Measurements from ENCODE around the gene WDFY2. TPM values are rescaled to one million over a fixed set of nuclear protein-coding genes. Genes with fewer than 3 reads are reported as not detected.

Gene WDFY2
- total RNA-seq, 1 donor from 2014 or later = 16.2 TPM

GRCh38 chr13:51679616-51680015, 95.4 kb downstream of the WDFY2 start:
- Histone ChIP-seq H3K4me3 (ENCODE audit: insufficient read depth, low read depth, low read length) (no peak overlapping the region), H3K9me3 (ENCODE audit: insufficient read depth, low read depth, low read length) (no peaks in the 10 kb centered on the region), H4K20me1 (ENCODE audit: insufficient read depth, low read length) (peaks cover 13% of the 10 kb centered on the region), H2AFZ (ENCODE audit: low read depth, low read length) (no peak overlapping the region), H3K4me1 (ENCODE audit: insufficient read depth, low read length) (peaks cover 22% of the 10 kb centered on the region), H3K36me3 (ENCODE audit: insufficient read depth, low read length) (no peaks in the 10 kb centered on the region), H3K9ac (ENCODE audit: low read length) (no peak overlapping the region), H3K4me2 (ENCODE audit: low read length) (no peak overlapping the region), H3K79me2 (ENCODE audit: insufficient read depth, low read length) (peaks cover 30% of the 10 kb centered on the region), H3K27me3 (ENCODE audit: insufficient read depth, low read length) (no peaks in the 10 kb centered on the region), H3K27ac (ENCODE audit: low read depth, low read length) (no peak overlapping the region)
- TF ChIP-seq CTCF (IDR thresholded peaks at IDR 0.05; ENCODE audit: insufficient read depth, low read depth, low read length) = no peak
- TF ChIP-seq EZH2 (IDR thresholded peaks at IDR 0.05; ENCODE audit: insufficient read depth, low read length) = no peak
- Mint-ChIP-seq H3K9me3 (ENCODE audit: unreplicated experiment) (no peaks in the 10 kb centered on the region), H3K27me3 (ENCODE audit: low read depth, unreplicated experiment) (no peaks in the 10 kb centered on the region), H3K4me3 (ENCODE audit: unreplicated experiment) (no peak overlapping the region), H3K4me1 (ENCODE audit: low read depth, unreplicated experiment) (peaks cover 36% of the 10 kb centered on the region), H3K36me3 (ENCODE audit: low read depth, unreplicated experiment) (peaks cover 11% of the 10 kb centered on the region), H3K27ac (ENCODE audit: unreplicated experiment) (peak overlapping the region; percentile 48)
- FAIRE-seq (no peak), DNase-seq (ENCODE audit: low read depth) (peak; percentile 27)

- Histone ChIP-seq H3K27me3 (ENCODE audit: insufficient read depth, low read length) (no peaks in the 10 kb centered on the region), H3K4me3 (ENCODE audit: insufficient read depth, low read depth, low read length) (no peak overlapping the region), H3K36me3 (ENCODE audit: insufficient read depth, low read length) (no peaks in the 10 kb centered on the region), H3K27ac (ENCODE audit: low read depth, low read length) (peak overlapping the region; percentile 29), H3K79me2 (ENCODE audit: insufficient read depth, low read length) (peaks cover 35% of the 10 kb centered on the region), H3K4me2 (ENCODE audit: low read length) (peak overlapping the region; percentile 59), H2AFZ (ENCODE audit: low read depth, low read length) (no peak overlapping the region), H3K4me1 (ENCODE audit: insufficient read depth, low read length) (peaks cover 22% of the 10 kb centered on the region), H4K20me1 (ENCODE audit: insufficient read depth, low read length) (peaks cover 13% of the 10 kb centered on the region), H3K9me3 (ENCODE audit: insufficient read depth, low read depth, low read length) (no peaks in the 10 kb centered on the region), H3K9ac (ENCODE audit: low read length) (peak overlapping the region; percentile 15)
- Mint-ChIP-seq H3K9me3 (ENCODE audit: unreplicated experiment) (no peaks in the 10 kb centered on the region), H3K4me3 (ENCODE audit: unreplicated experiment) (no peak overlapping the region), H3K27me3 (ENCODE audit: low read depth, unreplicated experiment) (no peaks in the 10 kb centered on the region), H3K4me1 (ENCODE audit: low read depth, unreplicated experiment) (peaks cover 35% of the 10 kb centered on the region), H3K36me3 (ENCODE audit: low read depth, unreplicated experiment) (peaks cover 4% of the 10 kb centered on the region), H3K27ac (ENCODE audit: unreplicated experiment) (no peak overlapping the region)
- DNase-seq (ENCODE audit: low read depth) (peak; percentile 86), FAIRE-seq (peak; percentile 58)
- TF ChIP-seq CTCF (IDR thresholded peaks at IDR 0.05; ENCODE audit: insufficient read depth, low read depth, low read length) = no peak
- no peak for TF ChIP-seq EZH2 (IDR thresholded peaks at IDR 0.05; ENCODE audit: insufficient read depth, low read length)
Measured at GRCh38 chr13:51681037-51681678, 96.9 kb downstream of the WDFY2 start.

GRCh38 chr13:51682686-51683085, 98.4 kb downstream of the WDFY2 start:
- no peak for TF ChIP-seq EZH2 (IDR thresholded peaks at IDR 0.05; ENCODE audit: insufficient read depth, low read length)
- no peak for TF ChIP-seq CTCF (IDR thresholded peaks at IDR 0.05; ENCODE audit: insufficient read depth, low read depth, low read length)
- no peak overlapping the region for H2AFZ ChIP-seq (ENCODE audit: low read depth, low read length)
- no peak overlapping the region for H3K27ac ChIP-seq (ENCODE audit: low read depth, low read length)
- peaks cover 22% of the 10 kb centered on the region for H3K4me1 ChIP-seq (ENCODE audit: insufficient read depth, low read length)
- no peak overlapping the region for H3K4me2 ChIP-seq (ENCODE audit: low read length)
- peaks cover 38% of the 10 kb centered on the region for H3K79me2 ChIP-seq (ENCODE audit: insufficient read depth, low read length)
- H4K20me1 ChIP-seq (ENCODE audit: insufficient read depth, low read length) = peaks cover 13% of the 10 kb centered on the region
- no peak for DNase-seq (ENCODE audit: low read depth)
- no peak for FAIRE-seq
- H3K36me3 ChIP-seq (ENCODE audit: insufficient read depth, low read length) = no peaks in the 10 kb centered on the region
- H3K4me3 ChIP-seq (ENCODE audit: insufficient read depth, low read depth, low read length) = no peak overlapping the region
- no peak overlapping the region for H3K9ac ChIP-seq (ENCODE audit: low read length)
- H3K27me3 ChIP-seq (ENCODE audit: insufficient read depth, low read length) = no peaks in the 10 kb centered on the region
- H3K9me3 Mint-ChIP-seq (ENCODE audit: unreplicated experiment) = no peaks in the 10 kb centered on the region
- no peak overlapping the region for H3K4me3 Mint-ChIP-seq (ENCODE audit: unreplicated experiment)
- no peaks in the 10 kb centered on the region for H3K27me3 Mint-ChIP-seq (ENCODE audit: low read depth, unreplicated experiment)
- H3K4me1 Mint-ChIP-seq (ENCODE audit: low read depth, unreplicated experiment) = peaks cover 34% of the 10 kb centered on the region
- peak overlapping the region; percentile 15 for H3K27ac Mint-ChIP-seq (ENCODE audit: unreplicated experiment)
- no peaks in the 10 kb centered on the region for H3K9me3 ChIP-seq (ENCODE audit: insufficient read depth, low read depth, low read length)
- H3K36me3 Mint-ChIP-seq (ENCODE audit: low read depth, unreplicated experiment) = peaks cover 4% of the 10 kb centered on the region
